Heart left ventricle (tissue), 16 donors: ENCODE data around the gene SPATA12. TPM values are rescaled to one million over a fixed set of nuclear protein-coding genes. Genes with fewer than 3 reads are reported as not detected.

Experiments used
- ATAC-seq, 4 donors: fragments of 200-7000 bp; cut with Tn5 transposase; one replicate each; pipeline ENCODE4 v1.9.1; 2020 to 2022; ENCODE audit warnings: moderate library complexity in 4 of 4, mild to moderate bottlenecking in 3 of 4, moderate number of reproducible peaks in 1 of 4
- DNase-seq, 5 donors: peaks; one replicate each; pipeline ENCODE4 v3.0.0-alpha.2; 2020
- H3K27ac ChIP-seq, 12 donors: fragments of 200-600 bp; sonication (generic) in 4 of 12; one replicate each; pipeline versions ENCODE4 v1.5.0 to v1.8.0; 2016 to 2022; ENCODE audit warnings: mild to moderate bottlenecking in 2 of 12
- H3K27me3 ChIP-seq, 9 donors: fragments of 200-600 bp; sonication (generic) in 2 of 9; one replicate each; pipeline versions ENCODE4 v1.5.1 to v1.8.0; 2016 to 2022; ENCODE audit warnings: mild to moderate bottlenecking in 3 of 9
- H3K36me3 ChIP-seq, 9 donors: fragments of 200-600 bp; sonication (generic) in 2 of 9; one replicate each; pipeline versions ENCODE4 v1.5.0 to v1.8.0; 2018 to 2022; ENCODE audit warnings: mild to moderate bottlenecking in 2 of 9
- H3K4me1 ChIP-seq, 12 donors: fragments of 200-600 bp; sonication (generic) in 4 of 12; one replicate each; pipeline versions ENCODE4 v1.5.0 to v1.8.0; 2016 to 2022; ENCODE audit warnings: mild to moderate bottlenecking in 3 of 12
- H3K4me3 ChIP-seq, 12 donors: fragments of 200-600 bp; sonication (generic) in 4 of 12; one replicate each; pipeline versions ENCODE4 v1.5.0 to v1.8.0; 2017 to 2022; ENCODE audit warnings: mild to moderate bottlenecking in 9 of 12, moderate library complexity in 4 of 12
- H3K9me3 ChIP-seq, 12 donors: fragments of 200-600 bp; sonication (generic) in 4 of 12; one replicate each; pipeline versions ENCODE4 v1.5.0 to v1.8.0; 2016 to 2022; ENCODE audit warnings: mild to moderate bottlenecking in 1 of 12
- POLR2A ChIP-seq, 2 donors: fragments of 450-650 bp; IDR thresholded peaks; one replicate each; pipeline ENCODE4 v1.6.1; 2017; ENCODE audit warnings: antibody characterized with exemption in 2 of 2, mild to moderate bottlenecking in 2 of 2, moderate library complexity in 2 of 2
- WGBS, 4 donors: extraction: QIAGEN DNeasy Blood & Tissue Kit in 2 of 4; methylation state at CpG; one replicate each; pipeline versions ENCODE4 v1.1.5 to v1.1.7; 2013 to 2018; 5-methylcytosine and 5-hydroxymethylcytosine counted together
- intact Hi-C, 10 donors: fragments of 100-400 bp; cut with DNase I; formaldehyde crosslinking; loops; one replicate each; pipeline versions ENCODE4 v1.11.1 to v1.14.2; 2022
- polyA plus RNA-seq, 2 donors: library from polyadenylated mRNA; stranded (reverse); fragments of 200-250 nt; gene quantifications; one replicate each; pipeline ENCODE4 v1.2.3, GENCODE V29; 2013
- total RNA-seq, 9 donors: library from RNA; depleted of rRNA in 2 of 9; stranded (reverse); fragments of >200 nt in 2 of 9; fragmentation: NEBNext Ultra II Directional in 3 of 9; extraction: Animal tissue kit (Norgen Biotek cat#: 25700) in 3 of 9; gene quantifications; one replicate each; pipeline versions ENCODE4 v1.1.0 to v1.2.4, GENCODE V29; 2016 to 2023
- TF ChIP-seq, protein P1 (sequence below), 12 donors: fragments of 200-600 bp; sonication (generic) in 4 of 12; IDR thresholded peaks; one replicate each; pipeline versions ENCODE4 v1.5.0 to v1.8.0; 2018 to 2022; ENCODE audit warnings: antibody characterized with exemption in 12 of 12, mild to moderate bottlenecking in 5 of 12
- donor health status: ischemic (EF 13 %, LVEDD 7.1; RV severe dilation, severe dysfunction).
- donor health status: healthy with polysubstance abuse.
- donor health status: DM: no; HTN: yes; CAD: no.
- donor health status: DM: no; HTN: no; CAD: no.
- donor health status: ischemic (EF 25% LVEDD 6.9; RV normal size, moderate dysfunction).
- donor health status: ischemic (EF 25% LVEDD 5.7; RV mildly dilated, moderate dysfunction).
- donor health status: healthy.
- donor health status: DM: yes; HTN: yes; CAD: no.
- donor health status: ischemic (EF 35%, LVEDD 5.7; RV mildly dilated, moderate dysfunction).
- donor health status: nonischemic (EF 11% LVEDD 7.7; RV severe dilation, severe dysfunction).
- donor health status: DM: yes; HTN: yes; CAD: no.
- donor health status: PGD.
- donor health status: ischemic (EF 29% LVEDD 5.4; RV normal size, mild dysfunction).
- donor health status: nonischemic (EF 23%, LVEDD 6.1; RV moderate dilation, normal function).

The SPATA12 gene
- total and polyA plus RNA-seq, 11 donors = 0.04 to 0.20 TPM; not detected in 9

DNA sequence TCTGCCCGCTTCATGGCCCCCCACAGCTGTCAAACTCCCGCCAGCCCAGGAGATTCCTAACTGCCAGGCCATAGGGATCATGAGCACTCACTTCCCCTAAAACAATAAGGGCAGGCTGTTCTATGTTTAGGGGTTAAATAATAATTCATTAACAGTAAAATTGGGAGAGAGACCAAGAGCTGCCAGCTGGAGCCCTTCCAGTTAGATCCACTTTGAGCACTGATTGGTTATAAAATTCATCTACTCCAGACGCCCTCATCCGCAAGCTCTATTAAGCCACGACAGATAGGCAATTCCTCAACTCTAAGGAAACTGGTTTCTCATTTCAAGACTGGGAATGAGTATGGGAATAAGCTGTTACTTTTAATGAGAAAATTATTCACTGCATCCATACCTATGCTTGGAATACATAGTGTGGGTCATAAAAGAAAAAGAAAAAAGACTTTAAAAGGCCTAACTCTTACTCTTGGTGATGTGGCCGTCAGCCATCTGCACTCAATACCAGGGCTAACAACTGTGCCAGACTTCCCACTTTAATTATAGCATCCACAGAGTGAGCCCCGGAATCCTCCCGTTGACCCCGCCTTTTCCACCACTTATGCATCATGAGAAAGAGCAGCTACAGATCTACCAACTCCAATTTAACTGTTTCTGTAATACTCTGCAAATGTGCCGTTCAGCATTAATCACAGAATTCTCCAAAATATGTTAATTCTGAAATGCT, 60.1 kb downstream of the SPATA12 start:
- H3K27me3 ChIP-seq = no peaks in the 10 kb centered on the region
- no peak overlapping the region for H3K4me3 ChIP-seq
- ATAC-seq (peak in 3 of 4 donors; percentile 7 to 54 (median 50)), DNase-seq (no peak)
- no peak for TF ChIP-seq POLR2A (IDR thresholded peaks at IDR 0.05)
- TF ChIP-seq, protein P1, sequence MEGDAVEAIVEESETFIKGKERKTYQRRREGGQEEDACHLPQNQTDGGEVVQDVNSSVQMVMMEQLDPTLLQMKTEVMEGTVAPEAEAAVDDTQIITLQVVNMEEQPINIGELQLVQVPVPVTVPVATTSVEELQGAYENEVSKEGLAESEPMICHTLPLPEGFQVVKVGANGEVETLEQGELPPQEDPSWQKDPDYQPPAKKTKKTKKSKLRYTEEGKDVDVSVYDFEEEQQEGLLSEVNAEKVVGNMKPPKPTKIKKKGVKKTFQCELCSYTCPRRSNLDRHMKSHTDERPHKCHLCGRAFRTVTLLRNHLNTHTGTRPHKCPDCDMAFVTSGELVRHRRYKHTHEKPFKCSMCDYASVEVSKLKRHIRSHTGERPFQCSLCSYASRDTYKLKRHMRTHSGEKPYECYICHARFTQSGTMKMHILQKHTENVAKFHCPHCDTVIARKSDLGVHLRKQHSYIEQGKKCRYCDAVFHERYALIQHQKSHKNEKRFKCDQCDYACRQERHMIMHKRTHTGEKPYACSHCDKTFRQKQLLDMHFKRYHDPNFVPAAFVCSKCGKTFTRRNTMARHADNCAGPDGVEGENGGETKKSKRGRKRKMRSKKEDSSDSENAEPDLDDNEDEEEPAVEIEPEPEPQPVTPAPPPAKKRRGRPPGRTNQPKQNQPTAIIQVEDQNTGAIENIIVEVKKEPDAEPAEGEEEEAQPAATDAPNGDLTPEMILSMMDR (IDR thresholded peaks at IDR 0.05) = no peak
- H3K9me3 ChIP-seq = no peaks in the 10 kb centered on the region
- WGBS, 4 donors = 34 to 46% (median 42%) methylated on average over 10 of the region's 10 CpGs
- intact Hi-C loops = loop anchor here in 1 of 10 donors (5.0 kb wide), 1 partner anchor 37 kb away; no protein-coding TSS in a partner anchor
- H3K27ac ChIP-seq = peak overlapping the region in 1 of 12 donors; percentile 71
- H3K36me3 ChIP-seq = no peaks in the 10 kb centered on the region
- peaks cover 0 to 15% (median 5%) of the 10 kb centered on the region in 12 donors for H3K4me1 ChIP-seq

Other genes with a start within 250 kb of the SPATA12 start
- gene IL17RD, start 104.7 kb downstream of the SPATA12 start, total RNA-seq = 10 to 100 TPM in 1 of 9 donors, 1 to 10 TPM in 8; 3.5 to 11.3 (median 6.2) TPM
- 1 to 10 TPM; 1.4 to 2.4 TPM for gene IL17RD, start 104.7 kb downstream of the SPATA12 start, polyA plus RNA-seq
- gene HESX1, start 139.3 kb downstream of the SPATA12 start, total RNA-seq = 1 to 10 TPM in 1 of 9 donors, under 1 TPM in 4, not detected in 4; 0.47 to 1.5 (median 0.71) TPM
- under 1 TPM; 0.29 to 0.76 TPM for gene HESX1, start 139.3 kb downstream of the SPATA12 start, polyA plus RNA-seq
- 10 to 100 TPM; 38.1 to 60.9 (median 46.8) TPM for gene APPL1, start 167.1 kb downstream of the SPATA12 start, total RNA-seq
- gene APPL1, start 167.1 kb downstream of the SPATA12 start, polyA plus RNA-seq = 10 to 100 TPM; 13.2 to 24.5 TPM
- 10 to 100 TPM in 4 of 9 donors, 1 to 10 TPM in 5; 1.3 to 29.2 (median 7.2) TPM for gene ASB14, start 232.0 kb downstream of the SPATA12 start, total RNA-seq
- gene ASB14, start 232.0 kb downstream of the SPATA12 start, polyA plus RNA-seq = 1 to 10 TPM in 1 of 2 donors, under 1 TPM in 1; 0.01 to 3.6 TPM